GM12878 (cell line): Measurements from ENCODE around the gene LBH. TPM values are rescaled to one million over a fixed set of nuclear protein-coding genes. Genes with fewer than 3 reads are reported as not detected.

ENCODE experiments used
- ATAC-seq: fragments of 200-7000 bp; cut with Tn5 transposase; 3 replicates; pipeline ENCODE4 v1.9.1; 2020; ENCODE audit warnings: mild to moderate bottlenecking, moderate library complexity
- BruUV-seq: library from RNA; stranded (reverse); fragments of 400-500 nt; replicated peaks from 2 replicates; lab custom pipeline; 2021; lab: Mats Ljungman, UMichigan
- CTCF ChIA-PET: fragments of 300-600 bp; sonication (Branson Sonifier 250); formaldehyde crosslinking; extraction: SDS; loops from one replicate; lab custom pipeline; 2021; ENCODE audit warnings: inconsistent platforms; lab: Yijun Ruan, JAX
- POLR2A ChIA-PET: fragments of 350-600 bp; formaldehyde crosslinking; extraction: SDS; loops from one replicate; lab custom pipeline; 2021; ENCODE audit warnings: inconsistent platforms; lab: Charles Lee
- RAD21 ChIA-PET: fragments of 300-600 bp; sonication (Branson Sonifier 250); formaldehyde crosslinking; loops from one replicate; lab custom pipeline; 2023; ENCODE audit warnings: antibody characterized with exemption; ENCODE audit not compliant: unreplicated experiment; lab: Charles Lee
- SMC1A ChIA-PET: fragments of 300-600 bp; sonication (Branson Sonifier 250); formaldehyde crosslinking; loops from one replicate; lab custom pipeline; 2023; ENCODE audit not compliant: unreplicated experiment, uncharacterized antibody; lab: Charles Lee
- DNase-seq: peaks from one replicate; pipeline ENCODE4 v3.0.0-alpha.2; 2011; ENCODE audit warnings: low read depth, low spot score
- FAIRE-seq: peaks from 3 replicates; lab custom pipeline; 2011; peaks lifted over from hg19 to GRCh38; lab: Jason Lieb, UNC
- H2AFZ ChIP-seq: 2 replicates; pipeline ENCODE4 v1.6.0; 2011; ENCODE audit warnings: low read depth, low read length, control low read depth; ENCODE audit not compliant: control insufficient read depth
- H3K27ac ChIP-seq: 2 replicates; pipeline ENCODE4 v1.5.1; 2011; ENCODE audit warnings: control low read depth; ENCODE audit not compliant: control insufficient read depth, insufficient read depth
- H3K27me3 ChIP-seq, 2 experiments: replicated peaks in 1 of 2; 2 replicates each; pipeline versions ENCODE4 v1.6.0 to v1.6.1; 2011; ENCODE audit warnings: low read length in 1 of 2; ENCODE audit not compliant: control insufficient read depth in 2 of 2, insufficient read depth in 2 of 2
- H3K36me3 ChIP-seq, 2 experiments: 2 replicates each; pipeline ENCODE4 v1.5.1; 2011; ENCODE audit warnings: low read length in 1 of 2; ENCODE audit not compliant: control insufficient read depth in 2 of 2, insufficient read depth in 2 of 2
- H3K4me1 ChIP-seq: 2 replicates; pipeline ENCODE4 v1.6.1; 2011; ENCODE audit warnings: mild to moderate bottlenecking, low read length, moderate library complexity, mixed read lengths; ENCODE audit not compliant: control insufficient read depth, insufficient read depth
- H3K4me2 ChIP-seq: 2 replicates; pipeline ENCODE4 v1.6.0; 2011; ENCODE audit warnings: control low read depth; ENCODE audit not compliant: control insufficient read depth, insufficient read depth
- H3K4me3 ChIP-seq: fragments of 200-600 bp; sonication (generic); 2 replicates; pipeline ENCODE4 v1.5.1; 2016
- H3K79me2 ChIP-seq: 2 replicates; pipeline ENCODE4 v1.6.0; 2011; ENCODE audit warnings: low read length; ENCODE audit not compliant: control insufficient read depth, insufficient read depth
- H3K9ac ChIP-seq: 2 replicates; pipeline ENCODE4 v1.8.0; 2011; ENCODE audit warnings: low read length, control low read depth, mixed read lengths; ENCODE audit not compliant: control insufficient read depth, insufficient read depth
- H3K9me3 ChIP-seq: replicated peaks from 3 replicates; pipeline ENCODE4 v1.5.1; 2011; ENCODE audit warnings: mild to moderate bottlenecking, low read length; ENCODE audit not compliant: control insufficient read depth, insufficient read depth
- H4K20me1 ChIP-seq: 2 replicates; pipeline ENCODE4 v1.6.0; 2011; ENCODE audit not compliant: control insufficient read depth, insufficient read depth
- JUND ChIP-seq: IDR thresholded peaks from 2 replicates; pipeline ENCODE4 v1.6.1; 2012; ENCODE audit warnings: low read depth, mild to moderate bottlenecking, low read length, improper control_type of control experiment, moderate library complexity
- MEF2A ChIP-seq: IDR thresholded peaks from 2 replicates; pipeline ENCODE4 v1.6.1; 2011; ENCODE audit warnings: low read depth, mild to moderate bottlenecking, low read length, moderate library complexity; ENCODE audit not compliant: insufficient read depth
- RAD51 ChIP-seq: fragments of 450-650 bp; IDR thresholded peaks from 2 replicates; pipeline ENCODE4 v1.6.1; 2016; ENCODE audit warnings: moderate library complexity, mild to moderate bottlenecking, inconsistent platforms
- RB1 ChIP-seq: fragments of 450-650 bp; formaldehyde crosslinking; IDR thresholded peaks from 2 replicates; pipeline ENCODE4 v1.6.1; 2017; ENCODE audit warnings: mild to moderate bottlenecking, borderline replicate concordance
- REST ChIP-seq: IDR thresholded peaks from 2 replicates; pipeline ENCODE4 v1.6.1; 2012; ENCODE audit warnings: mild to moderate bottlenecking, low read depth, low read length
- ZBTB33 ChIP-seq: fragments of 450-650 bp; IDR thresholded peaks from 2 replicates; pipeline ENCODE4 v1.6.1; 2017; ENCODE audit warnings: mild to moderate bottlenecking
- WGBS: methylation state at CpG from one replicate; pipeline ENCODE4 v1.1.6; 2016; ENCODE audit warnings: low lambda C conversion rate; ENCODE audit not compliant: insufficient replicate concordance, insufficient coverage; ENCODE audit errors: missing lambda C conversion rate; 5-methylcytosine and 5-hydroxymethylcytosine counted together
- in situ Hi-C: fragments of 300-500 bp; cut with MboI; formaldehyde crosslinking; loops from 9 replicates; pipeline ENCODE4 v1.14.3; 2018; ENCODE audit warnings: mixed read lengths
- intact Hi-C: fragments of 100-400 bp; cut with micrococcal nuclease; formaldehyde crosslinking; loops from one replicate; pipeline ENCODE4 v1.14.2; 2022; ENCODE audit not compliant: unreplicated experiment
- polyA plus RNA-seq, 11 experiments: library from polyadenylated mRNA; depleted of rRNA in 4 of 11; unstranded in 6 of 11; stranded (reverse) in 5 of 11; fragments of >200 nt; fragmentation: Nextera tagmentation in 4 of 11; fragmentation: Illumina TruSeq in 1 of 11; extraction: Ambion mirVana in 4 of 11; extraction: Trizol in 1 of 11; gene quantifications; 1 replicate in 1 of 11; 2 replicates in 10 of 11; pipeline versions ENCODE4 v1.2.1 to v1.2.3, GENCODE V29; 2011 to 2016; ENCODE audit warnings: inconsistent platforms in 2 of 11, missing spikeins in 2 of 11, low read depth in 1 of 11
- total RNA-seq, 4 experiments: library from RNA; depleted of rRNA in 3 of 4; stranded (reverse); fragments of >200 nt in 3 of 4; fragmentation: Illumina TruSeq in 1 of 4; extraction: Trizol in 1 of 4; gene quantifications; 2 replicates each; pipeline versions ENCODE4 v1.2.1 to v1.2.3, GENCODE V29; 2013 to 2021
- TF ChIP-seq, protein P1 (sequence below): fragments of 450-650 bp; IDR thresholded peaks from 2 replicates; pipeline ENCODE4 v1.6.1; 2017; ENCODE audit warnings: mild to moderate bottlenecking, low read depth, inconsistent platforms; ENCODE audit not compliant: poor library complexity, severe bottlenecking

Gene LBH
- total and polyA plus RNA-seq, 10 of the 15 experiments (the other 5 are each of a cell fraction or from before 2014, with no cell fraction given), result 9.3 to 133 (median 34.1) TPM

DNA sequence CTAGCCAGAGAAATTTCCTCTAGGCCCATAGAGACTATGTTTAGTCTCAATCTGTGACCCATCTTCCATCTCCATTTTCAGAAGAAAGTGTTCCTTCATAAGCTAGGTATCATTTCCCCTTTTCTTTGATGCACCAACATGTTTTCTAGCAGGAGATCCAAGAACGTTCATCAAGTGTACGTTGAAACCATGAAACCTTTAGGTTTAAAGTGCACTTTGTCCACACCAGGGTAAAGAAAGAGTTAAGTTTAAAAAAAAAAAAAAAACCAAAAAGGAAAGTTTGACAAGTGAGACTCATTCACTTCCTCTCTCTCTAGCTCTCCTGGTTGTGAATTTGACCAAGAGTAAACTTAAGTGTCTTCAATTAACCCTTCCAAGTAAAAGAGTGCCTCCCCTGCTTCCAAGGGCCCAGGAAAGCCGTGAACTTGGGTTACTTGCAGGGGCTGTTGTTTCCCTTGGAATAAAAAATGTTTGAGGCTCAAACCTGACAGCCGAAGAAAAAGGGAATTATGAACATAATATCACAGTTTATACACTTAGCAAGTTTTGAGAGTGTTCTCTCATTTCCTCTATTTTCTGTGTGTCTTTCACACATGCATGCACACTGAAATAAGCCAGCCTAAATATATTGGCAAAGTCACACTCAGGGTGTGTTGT lies 56.7 kb downstream of the LBH start (continued):
- TF ChIP-seq, protein P1, sequence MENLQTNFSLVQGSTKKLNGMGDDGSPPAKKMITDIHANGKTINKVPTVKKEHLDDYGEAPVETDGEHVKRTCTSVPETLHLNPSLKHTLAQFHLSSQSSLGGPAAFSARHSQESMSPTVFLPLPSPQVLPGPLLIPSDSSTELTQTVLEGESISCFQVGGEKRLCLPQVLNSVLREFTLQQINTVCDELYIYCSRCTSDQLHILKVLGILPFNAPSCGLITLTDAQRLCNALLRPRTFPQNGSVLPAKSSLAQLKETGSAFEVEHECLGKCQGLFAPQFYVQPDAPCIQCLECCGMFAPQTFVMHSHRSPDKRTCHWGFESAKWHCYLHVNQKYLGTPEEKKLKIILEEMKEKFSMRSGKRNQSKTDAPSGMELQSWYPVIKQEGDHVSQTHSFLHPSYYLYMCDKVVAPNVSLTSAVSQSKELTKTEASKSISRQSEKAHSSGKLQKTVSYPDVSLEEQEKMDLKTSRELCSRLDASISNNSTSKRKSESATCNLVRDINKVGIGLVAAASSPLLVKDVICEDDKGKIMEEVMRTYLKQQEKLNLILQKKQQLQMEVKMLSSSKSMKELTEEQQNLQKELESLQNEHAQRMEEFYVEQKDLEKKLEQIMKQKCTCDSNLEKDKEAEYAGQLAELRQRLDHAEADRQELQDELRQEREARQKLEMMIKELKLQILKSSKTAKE, result peak; percentile 62
- TF ChIP-seq JUND, result no peak
- TF ChIP-seq MEF2A, result 0 out of 2 replicates have a peak, but pooled peaks have one; percentile 6
- TF ChIP-seq, all 136 proteins: peak for 30

DNA sequence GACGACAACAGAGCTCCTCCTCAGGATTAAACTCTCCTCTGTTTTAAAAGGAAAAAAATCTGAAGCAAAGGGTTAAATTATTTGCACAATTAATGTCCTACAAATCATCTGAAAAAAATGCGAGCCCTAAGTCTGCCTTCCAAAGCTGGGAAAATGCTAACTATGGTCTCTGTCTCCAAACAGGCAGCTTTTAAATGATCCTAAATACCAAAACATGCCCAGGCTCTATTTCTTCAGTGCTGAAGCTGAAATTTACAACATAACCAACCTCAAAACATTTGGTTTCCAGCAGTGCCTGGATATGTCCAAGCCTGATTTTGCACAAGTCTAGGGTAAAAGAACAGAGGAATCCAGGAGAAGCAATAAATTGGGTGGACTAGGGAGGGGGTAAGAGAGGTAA lies 57.2 kb downstream of the LBH start:
- RAD21 ChIA-PET, result interaction anchor here (0.6 to 5.6 kb wide), 28 partner anchors 14 to 337 kb away, joined by 3 to 108 read pairs (median 5); partner anchors contain the start of gene LBH
- no peak for ATAC-seq

More for the DNA sequence above, 57.2 kb downstream of the LBH start:
- H3K27ac ChIP-seq, result peak overlapping the region; percentile 85
- TF ChIP-seq RB1 (no peak), RAD51 (0 out of 2 replicates have a peak, but pooled peaks have one; percentile 8), REST (no peak), ZBTB33 (no peak)
- DNase-seq (no peak), FAIRE-seq (peak; percentile 62)
- intact Hi-C loops, result loop anchor here (1.0 to 2.0 kb wide), 2 partner anchors 49 to 54 kb away; no protein-coding TSS in a partner anchor
- H3K79me2 ChIP-seq, result no peaks in the 10 kb centered on the region
- H3K4me1 ChIP-seq, result peaks cover 26% of the 10 kb centered on the region
- in situ Hi-C loops, result no loop called here
- POLR2A ChIA-PET, result interaction anchor here (0.7 to 3.8 kb wide), 11 partner anchors 9 to 418 kb away, joined by 3 to 29 read pairs (median 5); partner anchors contain the start of gene LBH
- no peaks in the 10 kb centered on the region for H4K20me1 ChIP-seq
- peak overlapping the region; percentile 26 for H3K4me2 ChIP-seq
- SMC1A ChIA-PET, result interaction anchor here (0.6 to 5.0 kb wide), 29 partner anchors 10 to 423 kb away, joined by 3 to 96 read pairs (median 6); partner anchors contain the start of genes LBH and LCLAT1
- no peaks in the 10 kb centered on the region for H3K36me3 ChIP-seq
- no TSS peak for BruUV-seq
- 11% methylated on average over 2 of the region's 2 CpGs for WGBS
- 0 out of 2 replicates have a peak overlapping the region, but pooled peaks have one; percentile 40 for H3K4me3 ChIP-seq
- H3K9me3 ChIP-seq, result no peaks in the 10 kb centered on the region
- H2AFZ ChIP-seq, result peak overlapping the region; percentile 43
- H3K27me3 ChIP-seq, result no peaks in the 10 kb centered on the region
- CTCF ChIA-PET, result interaction anchor here (0.6 to 5.0 kb wide), 21 partner anchors 7 to 418 kb away, joined by 3 to 56 read pairs (median 4); no protein-coding TSS in a partner anchor
- peak overlapping the region; percentile 7; the same call in 1 of the 2 replicates for H3K9ac ChIP-seq
